Measurements from ENCODE around the gene SLC22A6.
A peak's percentile ranks its signal among the peaks of the same experiment; 100 is the strongest.
"Not testable (repeated sequence)": the region's sequence is repeated elsewhere in the genome, so short reads cannot be mapped to it uniquely, and the experiment has no call there.

SLC22A6 gene

DNA sequence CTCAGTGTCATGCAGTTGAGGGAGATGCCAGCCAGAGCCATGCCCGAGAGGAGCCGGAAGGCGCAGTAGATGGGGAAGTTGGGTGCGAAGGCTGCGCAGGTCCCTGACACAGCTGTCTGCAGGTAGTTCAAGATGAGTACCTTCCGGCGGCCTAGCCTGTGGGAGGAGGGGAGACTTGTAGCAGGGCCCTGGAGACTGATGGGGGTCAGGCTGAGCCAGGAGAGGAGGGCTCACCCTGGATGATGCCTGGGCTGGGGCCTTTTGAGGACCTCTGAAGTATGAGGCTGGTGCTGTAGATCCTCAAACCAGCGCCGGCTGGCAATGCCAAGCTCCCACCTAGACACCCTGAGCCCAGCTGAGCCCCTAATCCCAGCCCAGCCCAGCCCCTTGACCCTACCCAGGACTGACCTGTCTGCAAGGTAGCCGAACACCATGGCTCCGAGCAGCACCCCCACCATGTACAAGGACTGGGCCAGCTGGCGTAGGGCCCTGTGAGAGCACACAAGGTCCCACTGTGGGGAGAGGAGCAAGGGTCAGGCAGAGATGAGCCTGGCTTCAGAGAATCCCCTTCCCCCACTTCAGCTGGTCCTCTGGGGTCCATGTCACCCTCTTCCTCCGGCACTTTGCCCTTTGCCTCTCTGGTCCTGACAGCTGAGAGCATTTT, 1.1 kb downstream of the SLC22A6 start:
- DNase-seq, result no peak

DNA sequence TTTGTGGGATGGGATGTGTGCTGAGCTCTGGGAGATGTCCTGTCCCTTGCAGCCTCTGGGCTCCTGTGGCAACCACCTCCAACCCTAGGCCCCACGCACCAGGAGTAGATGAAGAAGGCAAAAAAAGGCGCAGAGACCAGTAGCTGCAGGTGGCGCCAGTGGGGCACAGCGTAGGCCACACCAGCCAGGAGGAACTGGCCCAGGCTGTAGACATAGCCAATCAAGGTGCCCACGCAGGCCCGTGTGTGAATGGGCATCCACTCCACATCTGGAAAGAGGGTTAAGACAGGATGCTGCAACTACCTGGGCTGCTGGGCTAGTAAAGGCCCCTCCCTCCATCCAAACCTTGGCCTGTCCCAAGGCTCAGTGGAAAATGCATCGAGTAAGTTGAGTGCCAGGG, 3.0 kb downstream of the SLC22A6 start:
- DNase-seq, result no peak

DNA sequence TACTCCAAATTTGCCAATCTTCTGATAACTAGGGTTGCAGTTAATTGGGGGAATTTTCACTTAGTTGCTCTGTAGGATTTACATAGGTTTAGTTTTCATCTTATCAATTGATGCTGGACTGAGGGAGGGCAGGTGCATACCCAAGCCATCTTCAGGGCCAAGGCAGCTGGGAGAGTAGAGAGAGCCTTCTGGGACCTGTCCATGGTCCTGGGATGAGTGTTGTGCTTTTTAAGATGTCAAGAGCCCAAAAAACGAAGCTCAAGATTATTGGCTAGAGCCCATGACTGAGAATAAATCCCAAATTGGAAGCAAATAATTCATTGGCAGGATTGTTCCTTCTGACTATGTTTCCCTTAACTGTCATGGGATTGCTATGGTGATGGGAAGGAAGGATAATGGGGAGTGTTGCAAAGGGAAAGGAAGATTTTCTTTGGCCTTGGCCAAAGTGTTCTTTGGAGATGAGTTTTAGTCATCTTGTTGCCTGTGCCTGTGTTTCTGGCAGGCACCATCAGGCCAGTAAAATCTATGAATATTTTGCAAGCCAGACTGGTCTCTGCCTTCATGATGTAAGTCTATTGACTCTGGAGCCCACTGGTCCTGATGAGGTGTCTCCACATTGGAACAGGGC, 4.5 kb downstream of the SLC22A6 start:
- DNase-seq, result peak; percentile 15

DNA sequence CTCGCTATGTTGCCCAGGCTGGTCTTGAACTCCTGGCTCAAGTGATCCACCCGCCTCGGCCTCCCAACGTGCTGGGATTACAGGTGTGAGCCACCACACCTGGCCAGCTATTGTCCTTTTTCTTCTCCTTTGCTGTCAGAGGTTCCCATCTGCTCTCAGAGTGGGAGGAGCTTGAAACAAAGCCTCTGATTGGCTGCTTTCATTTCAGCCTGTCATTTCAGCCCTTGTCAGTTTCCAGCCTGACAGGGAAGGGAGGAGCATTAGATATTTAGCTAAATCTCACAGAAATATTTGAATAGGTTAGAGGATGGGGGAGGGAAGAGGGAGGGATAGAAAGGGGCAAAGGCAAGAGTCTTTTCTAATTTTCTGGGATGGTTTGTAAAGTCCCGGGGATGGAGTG, 8.7 kb downstream of the SLC22A6 start:
- no peak for DNase-seq

DNA sequence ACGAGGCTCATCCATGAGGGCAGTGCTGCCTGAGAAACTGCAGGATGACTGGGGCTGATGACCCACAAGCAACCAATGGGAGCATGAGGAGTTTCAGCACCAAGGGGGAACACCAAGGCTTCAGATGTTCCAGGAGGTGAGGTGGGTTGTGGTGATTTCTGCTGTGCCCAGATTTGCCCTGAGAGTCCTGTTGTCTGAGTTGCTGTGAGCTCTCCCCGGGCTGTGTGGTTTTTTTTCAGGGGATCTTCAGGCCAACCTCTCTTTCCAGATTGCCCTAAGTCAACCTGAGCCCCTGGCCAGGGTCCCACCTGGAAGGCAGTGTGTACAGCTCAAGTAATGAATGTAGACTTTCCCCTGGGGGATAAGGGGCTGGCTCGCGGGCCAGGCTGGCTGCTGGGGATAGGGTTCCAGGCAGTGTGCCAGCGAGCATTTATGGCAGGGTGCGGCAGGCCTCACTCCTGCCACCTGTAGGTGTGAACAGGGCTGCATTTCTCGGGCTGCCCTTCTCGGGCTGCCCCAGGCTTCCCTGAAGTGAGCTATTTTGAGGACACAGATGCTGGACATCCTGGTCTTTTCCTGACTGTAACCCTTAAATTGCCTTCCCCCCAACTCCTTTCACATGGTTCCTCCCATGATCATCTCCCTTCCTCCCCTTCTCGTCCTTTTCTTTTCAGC, 9.8 kb downstream of the SLC22A6 start:
- DNase-seq, result peak; percentile 12

DNA sequence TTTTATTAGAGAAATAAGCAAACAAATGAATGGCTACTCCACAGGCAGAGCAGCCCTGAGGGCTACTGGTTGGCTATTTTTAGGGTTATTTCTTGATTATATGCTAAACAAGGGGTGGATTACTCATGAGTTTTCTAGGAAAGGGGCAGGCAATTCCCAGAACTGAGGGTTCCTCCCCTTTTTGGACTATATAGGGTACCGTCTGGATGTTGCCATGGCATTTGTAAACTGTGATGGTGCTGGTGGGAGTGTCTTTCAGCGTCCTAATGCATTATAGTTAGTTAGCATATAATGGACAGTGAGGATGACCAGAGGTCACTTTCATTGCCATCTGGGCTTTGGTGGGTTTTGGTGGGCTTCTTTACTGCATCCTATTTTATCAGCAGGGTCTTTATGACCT, 19.2 kb downstream of the SLC22A6 start:
- no peak for DNase-seq

DNA sequence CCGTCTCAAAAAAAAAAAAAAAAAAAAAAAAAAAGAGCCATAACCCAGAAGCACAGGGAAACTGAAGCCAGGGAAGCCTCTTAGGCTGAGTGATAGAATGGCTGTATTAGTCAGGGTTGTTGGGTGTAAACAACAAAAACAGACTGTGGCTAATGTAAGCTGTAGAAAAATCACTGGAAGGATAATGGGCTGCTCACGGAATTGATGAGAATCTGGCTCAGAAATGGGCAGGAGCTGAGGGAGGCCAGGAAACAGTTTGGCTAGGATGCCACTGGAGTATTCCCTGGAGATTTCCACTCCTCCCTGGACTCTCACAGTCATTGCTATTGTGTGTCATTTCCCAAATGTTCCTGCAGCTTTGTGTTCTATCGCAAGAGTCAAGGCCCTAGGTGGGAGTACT, 22.4 kb downstream of the SLC22A6 start:
- no peak for DNase-seq

DNA sequence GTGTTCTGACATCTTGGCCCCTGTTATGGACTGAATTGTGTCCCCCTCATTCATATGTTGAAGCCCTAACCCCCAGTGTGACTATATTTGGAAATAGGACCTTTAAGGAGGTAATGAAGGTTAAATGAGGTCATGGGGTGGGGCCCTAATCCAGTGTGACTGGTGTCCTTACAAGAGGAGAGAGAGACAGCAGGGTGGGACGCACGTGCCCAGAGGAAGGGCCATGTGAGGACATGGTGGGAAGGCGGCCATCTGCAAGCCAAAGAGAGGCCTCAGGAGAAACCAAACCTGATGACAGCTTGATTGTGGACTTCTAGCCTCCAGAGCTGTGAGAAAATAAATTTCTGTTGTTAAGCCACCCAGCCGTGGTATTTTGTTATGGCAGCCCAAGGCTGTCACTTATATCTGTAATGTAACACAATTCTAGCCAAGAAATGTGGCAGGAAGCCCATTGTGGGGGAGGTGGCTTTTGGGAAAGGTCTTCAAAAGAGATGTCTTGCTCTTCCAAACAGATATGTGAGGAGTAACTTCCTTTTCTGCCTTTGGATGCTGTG, 23.7 kb downstream of the SLC22A6 start:
- no peak for DNase-seq

DNA sequence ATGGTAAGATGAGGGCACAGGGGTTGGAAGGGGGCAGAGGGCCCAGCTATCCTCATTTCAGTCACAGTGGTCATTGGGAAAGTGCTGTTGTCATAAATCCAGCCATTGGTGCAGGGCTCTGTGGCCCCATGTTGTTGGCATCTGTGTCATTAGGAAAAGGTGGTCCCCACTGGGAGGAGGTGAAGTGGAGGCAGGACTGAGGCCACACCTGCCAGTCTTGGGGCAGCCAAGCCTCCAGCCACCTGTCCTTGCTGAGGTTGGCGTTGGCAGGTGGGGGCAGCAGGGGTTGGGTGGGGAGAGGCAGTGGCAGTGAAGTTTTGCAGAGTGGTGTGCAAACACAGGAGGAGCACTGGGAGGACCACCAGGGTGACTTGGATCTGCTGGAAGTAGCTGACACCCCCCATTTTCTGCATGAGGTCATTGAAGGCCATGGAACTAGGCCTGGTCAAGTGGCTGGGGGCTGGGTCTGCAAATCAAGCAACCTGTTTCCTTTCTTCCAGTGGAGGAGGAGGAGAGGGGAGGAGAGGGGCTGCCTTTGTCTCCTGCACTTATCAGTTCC, 25.3 kb downstream of the SLC22A6 start:
- no peak for DNase-seq

DNA sequence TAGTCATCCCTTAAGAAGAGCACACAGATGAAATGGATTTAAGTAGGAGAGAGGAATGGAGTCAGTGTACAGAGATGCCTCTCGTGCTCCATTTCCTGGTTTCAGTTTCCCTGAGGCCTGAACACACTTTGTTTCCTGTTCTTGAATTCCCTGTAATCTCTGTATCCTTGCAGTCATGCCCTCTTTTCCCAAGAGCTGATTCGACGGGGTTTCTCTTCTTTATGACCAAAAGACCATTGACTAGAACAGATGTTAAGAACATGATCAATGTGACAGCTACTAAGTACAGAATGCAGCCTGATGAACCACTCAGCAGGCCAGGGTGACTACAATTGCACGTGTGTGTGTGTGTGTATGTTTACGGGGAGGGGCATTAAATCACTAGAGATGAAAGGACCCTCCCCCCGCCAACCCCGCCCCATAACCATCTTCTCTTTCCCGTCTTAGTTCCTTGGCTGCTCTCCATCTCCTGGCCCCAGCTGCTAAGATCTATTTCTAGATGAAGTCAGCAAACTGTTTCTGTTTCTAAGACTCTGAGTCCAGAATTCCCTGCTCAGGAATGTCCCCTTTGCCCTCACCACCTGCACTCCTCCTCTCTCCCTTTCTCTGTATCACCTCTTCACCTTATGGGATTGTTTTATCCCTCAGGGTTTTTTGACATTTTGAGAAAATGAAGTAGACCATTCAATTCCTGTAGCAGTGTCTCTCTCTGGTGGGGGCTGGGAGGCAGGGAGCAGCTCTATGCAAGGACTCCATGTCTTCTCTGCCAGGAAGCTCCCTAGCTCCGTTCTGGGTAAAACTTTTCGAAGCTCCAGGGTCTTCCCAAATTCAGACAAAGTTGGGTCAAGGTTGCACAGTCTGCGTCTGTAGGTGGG, 26.0 kb downstream of the SLC22A6 start:
- DNase-seq, result no peak

DNA sequence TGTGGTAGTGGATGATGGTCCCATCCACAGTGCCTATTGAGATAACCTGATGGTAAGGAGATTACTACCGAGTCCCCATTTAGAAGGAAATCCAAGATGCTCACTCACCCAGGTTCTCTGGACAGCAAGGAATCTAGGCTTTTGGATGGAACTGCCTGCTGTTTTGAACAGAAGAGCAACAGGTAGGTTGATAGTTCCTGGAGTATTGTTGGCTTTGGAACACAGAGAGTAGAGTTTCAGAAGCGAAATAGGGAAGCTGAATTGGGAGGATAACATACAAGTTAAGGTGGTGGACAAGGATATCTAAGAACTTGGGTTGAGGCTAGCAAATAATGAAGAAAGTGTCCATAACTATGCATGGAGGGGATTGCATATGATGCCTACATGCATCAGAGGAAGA, 27.6 kb downstream of the SLC22A6 start:
- no peak for DNase-seq

DNA sequence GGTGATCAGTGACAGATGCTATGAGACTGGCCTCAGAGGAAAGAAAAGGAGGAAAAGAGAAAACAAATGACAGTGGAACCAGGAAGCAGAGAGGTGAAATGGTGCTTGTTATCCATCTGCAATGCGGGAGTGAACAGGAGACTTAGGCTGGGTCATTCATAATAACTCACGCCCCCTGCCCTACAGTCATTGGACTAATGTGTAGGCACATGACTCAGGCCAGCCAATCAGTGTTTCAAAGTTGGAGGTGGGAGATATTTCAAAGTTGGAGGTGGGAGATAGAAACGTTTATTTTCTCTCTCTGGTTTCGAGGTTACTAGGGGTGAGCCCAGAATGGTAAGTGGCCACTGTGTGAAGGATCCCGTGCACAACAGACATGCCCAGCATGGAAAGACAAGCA, 30.3 kb downstream of the SLC22A6 start:
- no peak for DNase-seq

DNA sequence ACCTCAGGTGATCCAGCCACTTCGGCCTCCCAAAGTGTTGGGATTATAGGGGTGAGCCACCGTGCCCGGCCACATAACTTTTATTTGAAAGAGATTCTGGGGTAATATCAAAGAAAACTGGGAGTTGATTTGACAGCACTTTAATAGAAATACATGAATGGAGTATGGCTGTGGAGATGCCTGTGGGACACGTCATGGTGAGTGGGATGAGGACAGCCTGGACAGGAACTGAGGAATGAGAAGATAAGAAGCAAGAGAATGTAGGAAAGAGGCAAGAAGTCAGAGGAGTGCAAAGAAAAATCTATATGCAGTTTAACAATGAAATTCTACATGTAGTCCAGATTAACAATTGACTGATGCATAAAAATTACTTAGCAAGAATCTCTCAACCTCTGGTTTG, 31.0 kb downstream of the SLC22A6 start:
- no peak for DNase-seq

DNA sequence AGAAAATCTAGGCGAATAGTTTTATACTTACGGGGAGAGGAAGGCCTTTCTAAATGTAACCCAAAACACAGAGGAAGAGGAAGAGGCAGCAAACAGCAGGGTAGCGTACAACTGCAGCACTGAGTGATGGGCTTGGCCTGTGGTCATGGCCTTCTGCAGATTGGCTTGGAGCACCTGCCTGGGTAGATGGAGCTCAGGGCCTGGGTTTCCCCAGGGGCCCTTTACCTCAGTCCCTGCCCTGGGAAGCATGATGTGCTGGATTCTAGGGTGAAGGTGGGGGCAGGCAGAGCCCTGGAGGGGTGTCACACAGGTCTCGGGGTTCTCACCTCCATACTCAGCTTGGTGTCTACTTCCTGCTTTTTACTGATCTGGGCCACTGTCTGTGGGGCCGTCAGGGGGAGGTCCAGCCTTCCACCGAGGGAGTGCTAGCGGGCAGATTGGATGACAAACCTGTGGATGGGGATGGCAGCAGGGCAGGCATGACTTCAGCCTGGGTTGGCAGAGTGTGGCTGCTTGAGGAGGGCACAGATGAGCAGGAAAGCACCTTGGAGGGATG, 35.9 kb downstream of the SLC22A6 start:
- no peak for DNase-seq

DNA sequence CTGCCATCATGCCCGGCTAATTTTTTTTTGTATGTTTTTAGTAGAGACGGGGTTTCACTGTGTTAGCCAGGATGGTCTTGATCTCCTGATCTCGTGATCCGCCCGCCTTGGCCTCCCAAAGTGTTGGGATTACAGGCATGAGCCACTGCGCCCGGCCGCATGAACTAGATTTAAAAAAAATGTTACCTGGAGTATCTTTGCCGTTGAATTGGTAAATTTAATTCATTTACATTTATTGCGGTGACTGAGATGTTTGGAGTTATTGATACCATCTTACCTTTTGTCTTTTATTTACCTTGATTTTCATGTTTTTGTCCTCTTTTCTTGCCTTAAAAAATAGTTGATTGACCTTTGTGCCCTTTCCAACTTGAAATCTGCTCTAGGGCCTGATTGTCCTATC, 39.2 kb downstream of the SLC22A6 start:
- not testable (repeated sequence) for DNase-seq

DNA sequence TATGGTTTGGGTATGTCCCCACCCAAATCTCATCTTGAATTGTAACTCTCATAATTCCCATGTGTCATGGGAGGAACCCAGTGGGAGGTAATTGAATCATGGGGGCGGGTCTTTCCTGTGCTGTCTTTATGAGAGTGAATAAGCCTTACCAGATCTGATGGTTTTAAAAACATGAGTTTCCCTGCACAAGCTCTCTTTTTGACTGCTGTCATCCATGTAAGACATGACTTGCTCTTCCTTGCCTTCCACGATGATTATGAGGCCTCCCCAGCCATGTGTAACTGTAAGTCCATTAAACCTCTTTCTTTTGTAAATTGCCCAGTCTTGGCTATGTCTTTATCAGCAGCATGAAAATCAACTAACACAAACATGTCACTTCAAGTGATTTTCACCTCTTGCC, 47.2 kb downstream of the SLC22A6 start:
- DNase-seq, result not testable (repeated sequence)

DNA sequence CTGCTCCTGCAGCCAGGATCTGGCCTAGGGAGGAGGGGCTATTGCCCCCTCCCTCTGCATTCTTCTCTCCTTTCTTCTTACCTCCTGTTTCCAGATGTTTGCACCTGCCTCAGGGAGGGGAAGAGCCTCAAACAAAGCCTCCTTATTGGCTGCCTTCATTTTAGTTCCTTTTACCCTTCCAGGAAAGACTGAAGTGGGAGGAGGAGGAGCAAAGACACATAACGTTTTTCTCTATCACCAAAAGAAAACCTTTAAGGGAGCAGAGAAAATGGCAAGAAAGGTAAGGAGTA, 50.3 kb downstream of the SLC22A6 start:
- no peak for DNase-seq

DNA sequence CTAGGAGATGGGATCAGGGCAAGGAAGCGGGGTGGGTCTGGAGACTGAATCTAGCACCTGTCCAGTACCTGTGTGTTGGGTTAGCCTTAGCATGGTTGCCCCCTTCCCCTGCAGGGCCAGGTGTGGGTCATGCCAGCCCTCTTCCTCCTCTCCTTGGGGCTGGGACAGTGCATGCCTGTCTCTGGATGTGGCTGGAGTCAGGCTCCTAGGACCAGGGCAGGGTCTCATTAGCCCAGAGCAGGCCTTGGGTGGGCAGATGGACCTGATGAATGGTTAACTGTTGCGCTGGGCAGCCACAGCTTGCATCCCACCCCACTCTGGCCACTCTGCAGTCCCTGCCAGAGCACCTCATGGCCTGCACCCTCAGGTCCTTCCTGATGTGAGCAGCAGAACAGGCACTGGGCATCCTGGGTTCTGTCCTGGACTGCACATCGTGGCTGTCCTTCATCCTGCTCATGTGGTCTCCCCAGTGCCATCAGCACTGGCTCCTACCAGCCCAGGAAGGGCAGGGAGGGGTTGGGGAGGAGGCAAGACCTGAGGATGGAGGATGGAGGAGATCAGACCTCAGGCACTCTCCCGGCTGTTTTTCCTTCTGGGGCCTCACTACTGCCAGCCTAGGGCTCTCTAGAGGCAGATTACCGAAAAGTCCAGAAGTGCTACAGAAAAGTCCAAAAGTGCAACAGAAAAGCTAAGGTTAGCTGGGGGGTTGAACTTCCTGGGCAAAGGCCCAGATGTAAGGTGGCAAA, 50.8 kb downstream of the SLC22A6 start:
- DNase-seq, result no peak

DNA sequence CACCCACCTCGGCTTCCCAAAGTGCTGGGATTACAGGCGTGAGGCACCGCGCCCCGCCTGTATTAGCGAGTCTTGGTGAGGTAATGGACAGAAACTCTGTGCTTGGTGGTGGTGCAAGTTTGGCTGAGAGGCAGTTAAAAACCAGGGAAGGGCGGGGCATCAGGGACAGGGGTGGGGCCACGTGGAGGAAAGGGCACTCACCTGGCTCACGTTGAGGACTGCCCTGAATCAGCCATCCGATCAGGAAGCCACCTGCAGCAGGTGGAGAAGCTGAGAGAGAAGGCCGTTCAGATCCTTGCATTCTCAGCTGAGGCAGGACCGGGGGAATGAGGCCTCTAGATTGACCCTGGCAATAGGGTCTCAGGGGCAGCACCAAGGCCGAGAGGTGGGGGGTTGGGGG, 51.5 kb downstream of the SLC22A6 start:
- DNase-seq, result no peak

DNA sequence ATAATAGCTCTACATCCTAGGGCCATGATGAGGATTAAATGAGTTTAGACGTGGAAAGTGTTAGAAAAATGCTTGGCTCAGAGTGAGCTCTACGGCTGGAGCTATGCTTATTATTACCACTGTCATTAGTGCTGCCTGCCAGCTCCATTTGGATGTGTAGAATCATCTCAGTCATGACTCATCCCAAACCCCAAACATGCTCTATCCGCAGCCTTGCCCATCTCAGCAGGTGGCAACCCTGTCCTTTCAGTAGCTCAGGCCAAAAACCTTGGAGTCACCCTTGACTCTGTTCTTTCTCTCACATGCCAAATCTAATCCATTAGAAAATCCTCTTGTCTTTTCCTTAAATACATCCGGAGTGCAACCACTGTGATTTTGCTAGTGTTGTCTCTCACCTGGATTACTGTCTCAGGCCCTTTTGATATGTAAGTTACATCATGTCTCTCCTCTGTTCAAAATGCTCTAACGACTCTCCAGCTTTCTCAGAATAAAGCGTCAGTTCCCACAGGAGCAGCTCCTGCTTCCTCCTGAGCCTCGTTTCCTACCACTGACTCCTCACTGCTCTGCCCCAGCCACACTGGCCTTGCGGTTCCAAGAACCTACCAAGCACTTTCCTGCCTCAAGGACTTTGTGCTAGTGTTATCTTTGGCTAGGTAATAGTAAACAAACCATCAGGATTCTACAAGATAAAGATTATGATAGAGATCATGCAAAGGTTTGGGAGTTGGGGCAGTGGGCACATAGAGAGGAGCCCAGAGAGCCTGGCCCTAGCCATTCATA, 53.1 kb downstream of the SLC22A6 start:
- peak; percentile 54 for DNase-seq

DNA sequence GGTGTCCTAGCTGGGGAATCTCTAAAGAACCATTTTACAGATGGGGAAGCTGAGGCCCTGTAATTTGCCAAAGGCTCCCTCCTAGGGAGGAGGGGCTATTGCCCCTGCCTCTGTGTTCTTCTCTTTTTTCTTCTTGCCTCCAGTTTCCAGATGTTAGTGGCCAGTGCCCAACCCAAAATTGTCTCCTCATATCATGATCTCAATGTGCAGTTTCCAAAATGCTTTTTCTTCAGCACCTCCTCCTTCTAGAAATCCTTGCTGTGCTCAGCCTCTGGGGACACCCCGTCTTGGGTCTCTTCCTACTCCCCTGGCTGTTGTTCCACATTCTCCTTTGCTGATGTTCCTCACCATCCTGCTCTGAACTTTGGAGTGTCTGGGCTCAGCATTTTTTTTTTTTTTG, 54.1 kb downstream of the SLC22A6 start:
- DNase-seq, result no peak

Measured in fibroblast of skin of scalp (primary cell).